GM19467 (cell line): Measurements from ENCODE around the gene PERCC1.

Experiments
- ATAC-seq: cut with Tn5 transposase; IDR thresholded peaks from one replicate; pipeline ENCODE4 v1.9.1; 2021; ENCODE audit warnings: mild to moderate bottlenecking, moderate library complexity; ENCODE audit not compliant: unreplicated experiment

PERCC1 gene

GRCh38 chr16:1408171-1408837 is 22.6 kb upstream of the PERCC1 start:
- peak; percentile 73 for ATAC-seq

- no peak for ATAC-seq
Measured at GRCh38 chr16:1412847-1413246, 18.0 kb upstream of the PERCC1 start.

GRCh38 chr16:1413684-1414531 is 17.0 kb upstream of the PERCC1 start:
- ATAC-seq = peak; percentile 25

GRCh38 chr16:1414532-1415260 is 16.2 kb upstream of the PERCC1 start, which contains the start of gene UNKL:
TSS of gene UNKL (minus strand) at chr16:1414704. CDS start at chr16:1414691, 13 bp downstream.
- peak; percentile 44 for ATAC-seq

DNA sequence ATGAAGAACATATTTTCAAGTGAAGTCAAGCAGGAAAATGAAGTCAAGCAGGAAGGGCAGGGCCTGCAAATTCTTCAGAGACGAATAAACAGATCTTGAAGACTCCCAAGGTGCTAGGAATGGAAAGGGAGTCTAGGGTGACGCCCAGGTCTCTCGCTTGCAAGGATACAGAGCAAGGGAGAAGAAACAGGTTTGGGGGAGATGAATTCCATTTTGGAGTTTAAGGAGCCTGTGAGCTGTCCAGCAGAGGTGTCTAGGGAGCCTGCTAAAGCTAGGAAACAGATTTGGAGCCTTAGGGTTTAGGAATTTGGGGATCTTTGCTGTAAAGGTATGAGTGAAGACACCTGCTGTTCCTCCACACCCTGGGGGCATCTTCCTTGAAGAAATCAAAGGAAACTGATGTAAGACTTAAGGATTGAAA is 14.3 kb upstream of the PERCC1 start:
- ATAC-seq = no peak

DNA sequence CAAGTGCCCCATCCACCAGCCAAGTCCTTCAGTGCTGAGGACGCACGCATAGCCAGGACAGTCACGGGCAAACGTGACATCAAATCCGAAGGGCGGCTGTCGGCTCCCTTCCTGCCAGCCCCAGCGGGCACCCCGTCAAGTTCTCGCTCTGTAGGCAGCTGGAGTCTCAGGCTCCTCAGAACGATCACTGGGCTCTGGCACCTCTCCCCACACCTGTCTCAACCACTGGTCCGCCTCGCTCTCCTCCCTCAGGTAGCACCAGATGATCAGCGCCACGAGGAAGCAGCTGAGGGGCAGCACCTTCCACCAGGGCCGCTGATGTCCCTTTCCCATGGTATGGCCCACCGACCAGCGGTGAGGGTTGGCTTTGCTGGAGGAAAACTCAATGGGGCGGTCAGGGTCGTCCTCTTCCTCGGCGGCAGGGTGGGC is 10.8 kb upstream of the PERCC1 start:
- peak; percentile 10 for ATAC-seq

DNA sequence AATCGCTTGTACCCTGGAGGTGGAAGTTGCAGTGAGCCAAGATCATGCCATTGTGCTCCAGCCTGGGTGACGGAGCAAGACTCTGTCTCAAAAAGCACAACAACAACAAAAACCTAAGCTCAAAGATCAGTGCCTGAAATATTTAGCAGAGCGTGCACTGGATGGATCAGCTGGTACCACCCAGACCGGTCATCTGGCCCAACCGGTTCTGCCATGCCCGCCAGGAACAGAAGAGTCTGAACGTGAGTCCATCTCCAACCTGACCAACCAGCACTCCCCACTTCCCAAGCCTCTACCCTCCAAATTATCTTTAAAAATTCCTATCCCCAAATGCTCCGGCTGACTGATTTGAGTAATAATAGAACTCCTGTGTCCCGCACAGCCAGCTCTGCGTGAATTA is 8.8 kb upstream of the PERCC1 start:
- ATAC-seq = no peak

DNA sequence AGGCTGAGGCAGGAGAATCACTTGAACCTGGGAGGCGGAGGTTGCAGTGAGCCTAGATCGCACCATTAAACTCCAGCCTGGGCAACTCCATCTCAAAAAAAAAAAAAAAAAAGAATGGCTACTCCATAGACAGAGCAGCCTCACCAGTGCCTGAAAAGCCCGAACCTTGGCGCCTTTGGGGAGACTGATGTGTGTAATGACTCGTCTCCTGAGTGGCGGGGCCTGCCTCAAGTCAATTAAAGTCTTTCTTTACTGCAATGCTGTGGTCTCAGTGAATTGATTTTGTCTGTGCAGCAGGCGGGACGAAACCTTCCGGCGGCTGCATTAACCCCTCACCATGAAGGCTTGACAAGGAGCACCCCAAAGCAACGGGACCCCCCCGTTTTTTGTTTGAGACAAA is 6.8 kb upstream of the PERCC1 start:
- ATAC-seq = no peak

DNA sequence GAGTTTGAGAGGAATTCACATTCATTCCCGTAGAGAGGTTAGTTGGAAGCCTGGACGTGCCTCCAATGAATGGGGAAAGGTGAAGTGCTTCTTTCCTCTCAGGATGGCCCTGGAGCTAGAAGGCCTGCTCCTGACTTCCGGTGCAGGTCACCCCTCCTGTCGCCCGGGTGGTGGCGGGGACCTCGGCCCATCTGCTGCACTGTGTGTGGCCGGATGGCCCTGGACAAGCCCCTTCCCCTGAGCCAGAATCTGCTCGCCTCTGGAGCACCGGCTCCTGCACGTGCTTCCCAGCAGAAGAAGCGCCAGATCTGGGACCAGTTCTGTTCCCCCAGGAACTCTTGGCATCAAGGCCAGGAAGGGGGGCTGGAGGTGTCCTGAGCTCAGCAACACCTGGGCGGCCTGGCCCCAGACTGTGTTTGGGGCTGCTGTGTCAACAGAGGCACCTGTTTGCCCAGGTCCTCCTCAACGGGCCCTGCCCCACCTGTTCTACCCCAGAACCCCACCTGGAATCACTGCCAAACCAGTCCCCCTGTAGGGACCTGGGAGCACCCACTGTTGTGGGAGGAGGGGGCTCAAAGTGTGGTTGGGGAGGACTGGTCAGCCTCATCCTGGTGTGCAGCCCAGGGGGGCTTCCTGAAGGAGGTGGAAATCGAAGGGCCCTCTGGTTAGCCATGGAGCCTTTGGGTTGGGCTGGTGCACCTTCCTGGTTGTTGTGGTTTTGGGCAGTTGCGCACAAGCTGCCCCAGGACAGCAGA is 5.1 kb upstream of the PERCC1 start:
- no peak for ATAC-seq

DNA sequence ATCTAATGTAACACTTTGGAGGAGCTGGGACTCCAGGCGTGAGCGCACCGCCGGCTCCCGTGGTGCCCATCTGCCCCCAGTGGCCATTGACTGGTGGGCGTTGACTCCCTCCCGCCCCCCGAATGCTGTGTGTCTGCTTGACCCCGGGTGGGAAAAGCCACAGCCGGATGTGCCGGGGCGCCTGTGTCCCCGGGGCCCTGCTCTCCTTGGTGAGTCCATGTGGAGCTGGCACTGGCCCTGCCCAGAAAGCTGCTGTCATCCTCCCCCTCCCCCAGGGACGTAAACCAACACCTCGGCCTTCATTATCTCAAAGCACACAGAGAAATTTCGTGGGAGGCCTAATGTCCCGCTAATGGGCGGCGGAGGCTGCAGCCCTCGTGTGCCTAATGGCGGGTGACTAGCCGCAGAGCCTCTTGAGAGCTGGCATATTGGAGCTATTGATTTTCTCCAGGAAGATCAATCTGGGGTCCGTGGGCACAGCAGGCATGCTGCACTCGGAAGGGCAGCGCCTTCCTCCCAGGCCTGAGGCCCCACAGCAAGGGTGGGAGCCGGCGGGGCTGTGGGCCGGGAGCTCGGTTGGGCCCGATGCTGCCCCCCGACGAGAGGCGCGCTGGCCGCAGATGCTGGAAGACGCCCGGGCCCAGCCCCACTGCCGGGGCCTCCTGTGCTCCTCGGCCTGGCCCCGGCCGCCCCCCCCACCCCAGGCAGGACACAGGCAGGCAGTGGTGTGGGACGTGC is 4.0 kb upstream of the PERCC1 start:
- ATAC-seq = no peak

DNA sequence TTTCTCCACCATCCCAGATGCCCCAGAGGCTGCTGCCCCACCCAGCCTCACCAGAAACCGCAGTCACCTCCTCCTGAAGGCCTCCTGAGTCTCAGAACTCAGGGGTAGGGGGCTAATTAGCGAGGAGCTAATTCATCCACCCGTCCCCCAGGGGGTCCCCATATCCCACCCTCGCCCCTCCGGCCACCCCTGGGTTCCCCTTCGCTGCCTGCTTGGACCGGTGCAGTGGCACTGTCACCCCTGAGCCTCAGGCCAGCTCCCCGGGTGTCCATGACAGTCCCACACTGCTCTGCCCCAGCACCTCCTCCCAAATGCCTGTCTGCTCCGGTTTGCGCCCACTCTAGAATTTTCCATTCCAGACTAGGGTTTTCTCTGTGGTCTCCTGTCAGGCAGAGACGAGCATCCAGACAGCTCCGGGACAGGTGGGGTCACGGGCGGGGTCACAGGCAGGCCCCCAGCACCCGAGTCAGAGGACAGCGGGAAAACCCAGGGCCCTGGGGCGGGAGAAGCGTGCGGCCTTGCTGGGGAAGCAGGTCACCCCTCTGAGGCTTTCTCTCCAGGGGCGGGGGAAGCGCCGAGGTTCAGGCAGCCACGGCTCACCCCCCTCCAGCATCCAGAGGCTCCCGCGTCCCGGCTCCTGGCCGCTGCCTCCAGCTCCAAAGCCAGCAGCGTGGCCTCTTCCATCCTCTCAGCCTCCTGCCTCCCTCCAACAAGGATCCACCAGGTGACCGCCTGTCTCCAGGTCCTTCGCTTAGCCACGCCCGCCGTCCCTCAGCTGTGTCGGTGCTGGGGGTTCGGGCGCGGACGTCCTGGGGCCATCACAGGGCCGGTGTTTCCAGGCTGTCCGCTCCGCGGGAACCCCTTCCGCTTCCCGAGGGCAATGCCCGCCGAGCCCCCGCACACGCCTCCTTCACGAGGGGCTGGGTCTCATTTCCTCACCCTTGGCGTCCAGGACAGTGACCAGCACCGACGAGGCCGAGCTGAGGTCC is 3.1 kb upstream of the PERCC1 start:
- no peak for ATAC-seq

GRCh38 chr16:1428511-1428910 is 2.4 kb upstream of the PERCC1 start:
- no peak for ATAC-seq

DNA sequence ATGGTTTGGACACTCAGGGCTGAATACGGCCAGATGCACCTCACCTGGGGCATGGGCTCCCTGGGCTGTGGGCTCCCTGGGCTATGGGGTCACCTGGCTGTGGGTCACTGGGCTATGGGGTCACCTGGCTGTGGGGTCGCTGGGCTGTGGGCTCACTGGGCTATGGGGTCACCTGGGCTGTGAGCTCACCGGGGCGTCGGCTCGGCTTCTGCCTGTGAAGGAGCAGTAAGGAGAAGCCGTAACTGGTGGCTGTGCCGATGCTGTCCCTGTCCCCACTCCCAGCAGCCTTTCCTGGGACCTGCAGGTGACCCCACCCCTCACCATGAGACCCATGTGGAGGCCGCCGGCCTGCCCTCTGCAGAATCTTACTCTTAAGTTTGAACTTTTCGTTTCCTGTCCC is 1.9 kb upstream of the PERCC1 start:
- ATAC-seq = no peak

- ATAC-seq = no peak
Measured at GRCh38 chr16:1429631-1430030, 1.2 kb upstream of the PERCC1 start.

- ATAC-seq = no peak
Measured at GRCh38 chr16:1430214-1430758, 592 bp upstream of the PERCC1 start.

- no peak for ATAC-seq
Measured at GRCh38 chr16:1431497-1432270, 806 bp downstream of the PERCC1 start.

GRCh38 chr16:1432388-1433262 is 1.7 kb downstream of the PERCC1 start:
- no peak for ATAC-seq
